Stimulated activated CD4-positive, alpha-beta T cell treated with anti-CD3 and anti-CD28 coated beads, TNF-alpha, amount 100 ng/mL, for 24 hours (primary cell): ENCODE measurements around the gene TEX44.
A peak's percentile ranks its signal among the peaks of the same experiment; 100 is the strongest.
"Not testable (repeated sequence)": the region's sequence is repeated elsewhere in the genome, so short reads cannot be mapped to it uniquely, and the experiment has no call there.

Source experiments
- DNase-seq, 3 experiments: peaks; one replicate each; pipeline ENCODE4 v3.0.0-alpha.2; 2020; ENCODE audit warnings: low read depth in 3 of 3

Gene TEX44

DNA sequence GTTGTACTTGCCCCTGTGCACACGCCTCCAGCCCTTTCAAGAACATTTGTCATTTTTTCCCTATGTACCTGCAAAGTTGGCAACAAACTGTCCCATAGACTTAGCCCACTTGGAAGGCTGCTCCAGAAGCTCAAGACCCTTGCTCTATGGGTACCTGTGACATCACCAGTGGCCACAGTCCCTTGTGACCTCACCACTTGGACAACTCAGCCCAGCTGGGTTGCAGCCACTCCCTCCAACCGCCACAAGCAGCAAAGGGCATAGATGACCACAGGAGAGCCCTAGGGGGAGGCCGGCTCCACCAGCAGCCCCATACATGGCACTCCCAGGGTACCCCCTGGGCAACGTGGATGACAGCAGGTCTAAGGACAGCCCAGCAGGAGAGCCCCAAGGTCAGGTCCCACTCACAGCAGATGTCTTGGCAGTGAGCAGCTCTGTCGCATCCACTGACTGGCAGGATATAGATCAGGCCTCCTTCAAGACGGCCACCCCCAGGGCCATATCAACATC lies at the start of gene TEX44:
Gene TEX44, plus strand, starts transcription at position 229 of the 510 bp plus-strand sequence. Its CDS starts 88 bp downstream, at position 317.
- DNase-seq: no peak

DNA sequence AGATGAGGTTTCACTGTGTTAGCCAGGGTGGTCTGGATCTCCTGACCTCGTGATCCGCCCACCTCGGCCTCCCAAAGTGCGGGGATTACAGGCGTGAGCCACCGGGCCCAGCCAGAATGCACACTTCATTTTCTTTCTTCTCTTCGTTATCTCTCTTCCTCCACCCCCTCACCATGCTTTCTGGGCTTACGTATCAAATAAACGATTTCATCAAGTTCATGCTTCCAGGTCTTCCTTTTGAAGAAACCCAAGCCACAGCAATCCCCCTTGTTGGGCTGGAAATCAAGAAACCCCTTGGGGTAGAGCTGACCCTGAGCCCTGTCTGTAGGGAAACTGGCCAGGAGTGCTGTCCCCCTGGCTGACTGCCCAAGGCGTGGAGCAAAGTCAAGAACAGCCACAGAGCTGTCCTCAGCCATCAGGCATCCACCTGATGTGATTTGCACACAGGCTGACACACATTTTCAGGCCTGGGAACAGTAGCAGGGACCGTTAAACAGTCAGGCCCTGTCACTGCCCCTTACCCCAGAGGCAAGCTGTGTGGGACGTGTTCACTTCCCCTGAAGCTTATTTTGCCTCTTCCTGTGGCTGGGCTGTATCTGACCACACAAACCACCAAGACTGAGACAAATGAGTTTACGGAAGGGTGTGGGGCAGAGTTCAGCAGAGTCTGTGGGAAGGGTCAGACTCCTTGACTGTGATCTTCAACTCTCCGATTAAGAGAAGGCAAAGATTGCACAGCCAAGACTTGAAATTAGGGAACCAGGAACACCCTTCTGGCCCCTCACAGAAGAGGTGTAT lies 47.4 kb upstream of the TEX44 start:
- DNase-seq: peak in 2 of 3 experiments; percentile 35 to 61

DNA sequence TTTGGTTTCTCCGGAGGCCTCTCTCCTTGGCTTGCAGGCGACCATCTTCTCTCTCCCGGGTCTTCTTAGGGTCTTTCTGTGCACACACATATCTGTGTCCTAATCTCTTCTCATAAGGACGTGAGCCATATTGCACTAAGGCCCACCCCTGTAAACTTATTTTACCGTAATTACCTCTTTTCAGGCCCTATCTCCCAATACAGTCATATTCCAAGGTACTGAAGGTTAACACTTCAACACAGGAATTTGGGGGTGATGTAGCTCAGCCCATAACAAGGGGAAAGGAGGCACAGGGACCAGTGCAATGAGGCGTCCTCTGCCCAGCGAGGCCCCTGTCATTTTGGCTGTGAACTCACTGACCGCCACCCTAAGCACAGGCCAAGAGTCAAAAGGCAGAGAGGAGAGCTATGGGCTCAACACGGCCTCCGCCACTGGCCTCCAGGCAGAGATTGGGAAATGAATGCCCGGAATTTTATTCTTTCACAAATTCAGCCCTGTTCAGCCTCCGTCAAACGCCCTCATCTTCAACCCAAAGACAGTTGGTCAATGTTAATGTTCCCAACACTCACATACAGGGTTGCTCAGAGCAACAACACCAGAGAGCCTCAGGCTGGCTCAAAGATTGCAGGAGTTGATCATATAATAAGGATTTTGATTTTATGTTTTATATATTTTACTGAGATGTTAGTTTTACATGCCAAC lies 46.5 kb upstream of the TEX44 start:
- DNase-seq: no peak

- no peak for DNase-seq
These were observed 45.2 kb upstream of the TEX44 start for GRCh38 chr2:231547315-231548110.

DNA sequence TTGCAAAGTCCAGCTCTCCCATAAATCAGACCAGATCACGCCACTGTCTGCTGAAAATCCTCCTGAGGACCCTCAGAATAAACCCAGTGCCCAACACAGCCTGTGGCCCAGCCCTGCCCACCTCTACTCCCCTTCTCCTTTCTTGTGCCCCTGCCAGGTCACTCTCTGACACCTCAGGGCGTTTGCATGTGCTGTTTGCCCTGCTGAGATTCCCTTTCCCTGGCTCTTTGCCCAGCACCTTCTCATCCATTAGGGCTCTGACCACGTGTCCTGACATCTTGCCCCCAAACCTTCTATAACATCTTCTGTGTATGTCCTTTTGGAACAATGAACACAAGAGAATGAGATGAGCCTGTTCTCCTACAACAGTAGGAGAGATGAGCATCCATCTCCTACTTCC lies 43.9 kb upstream of the TEX44 start:
- DNase-seq: no peak

DNA sequence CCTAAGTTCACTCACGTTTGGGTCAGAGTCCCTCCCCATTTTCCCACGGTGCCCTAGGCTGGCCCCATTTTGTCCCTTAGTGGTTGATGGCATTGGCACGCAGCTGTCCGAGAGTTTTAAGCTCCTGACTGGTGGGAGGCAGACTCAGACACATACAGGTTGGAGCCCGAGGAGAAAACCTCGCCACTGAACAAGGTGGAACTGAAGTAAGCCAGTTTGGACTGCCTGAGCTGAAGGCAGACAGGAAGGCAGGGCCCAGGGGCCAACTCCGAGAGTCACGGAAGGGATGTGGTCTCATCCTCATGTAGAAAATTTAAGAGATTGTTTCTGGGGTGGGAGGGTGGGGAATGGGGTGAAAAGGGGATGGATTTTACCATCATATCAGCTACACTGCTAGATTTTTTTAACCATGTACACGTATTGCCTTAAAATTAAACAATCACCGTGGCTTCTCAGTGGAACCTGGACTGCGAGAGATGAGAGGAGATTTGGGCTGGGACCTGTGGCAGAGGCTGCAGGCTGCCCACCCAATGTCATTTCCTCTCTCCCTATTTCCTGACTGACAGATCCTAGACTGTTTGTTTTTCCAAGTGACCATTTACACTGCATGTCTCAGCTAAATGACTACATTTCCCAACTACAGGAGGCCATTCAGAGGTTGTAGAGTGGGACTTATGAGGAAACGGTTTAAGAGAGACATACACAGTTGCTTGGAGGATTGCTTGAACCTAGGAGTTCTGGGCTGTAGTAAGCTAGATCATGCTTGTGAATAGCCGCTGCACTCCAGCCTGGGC lies 43.0 kb upstream of the TEX44 start:
- no peak for DNase-seq

DNA sequence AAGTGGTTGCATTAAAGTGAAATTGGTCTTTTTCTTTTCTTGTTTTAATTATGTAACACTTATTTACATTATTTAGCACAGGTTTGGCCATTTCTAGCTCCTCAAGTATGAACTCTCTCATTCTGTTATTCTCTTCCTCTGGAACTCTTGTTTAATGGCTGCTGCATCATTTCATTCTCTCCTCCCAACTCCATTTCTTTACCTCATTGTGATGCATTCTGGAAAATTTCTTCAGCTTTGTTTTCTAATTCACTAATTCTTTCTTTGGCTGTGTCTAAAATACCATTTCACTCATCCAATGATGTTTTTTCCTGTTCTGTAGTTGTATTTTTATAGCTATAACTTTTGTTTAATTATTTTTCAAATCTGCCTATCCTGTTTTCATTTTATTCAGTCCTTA lies 39.9 kb upstream of the TEX44 start:
- no peak for DNase-seq

- DNase-seq: no peak
These were observed 38.3 kb upstream of the TEX44 start for GRCh38 chr2:231554327-231554726.

- DNase-seq: no peak
These were observed 37.7 kb upstream of the TEX44 start for GRCh38 chr2:231554748-231555545.

DNA sequence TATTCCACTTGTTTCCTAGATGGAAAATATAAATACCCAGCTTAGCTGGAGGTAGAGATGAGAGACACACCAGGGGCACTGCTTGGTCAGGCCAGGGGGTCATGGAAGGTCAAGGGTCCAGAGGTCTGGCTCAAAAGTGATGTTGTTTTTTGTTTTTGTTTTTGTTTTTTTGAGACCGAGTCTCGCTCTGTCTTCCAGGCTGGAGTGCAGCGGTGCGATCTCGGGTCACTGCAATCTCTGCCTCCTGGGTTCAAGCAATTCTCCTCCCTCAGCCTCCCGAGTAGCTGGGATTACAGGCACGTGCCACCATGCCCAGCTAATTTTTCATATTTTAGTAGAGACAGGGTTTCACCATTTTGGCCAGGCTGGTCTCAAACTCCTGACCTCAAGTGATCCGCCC lies 36.2 kb upstream of the TEX44 start:
- DNase-seq: not testable (repeated sequence)

GRCh38 chr2:231556981-231557380 lies 35.7 kb upstream of the TEX44 start:
- no peak for DNase-seq

DNA sequence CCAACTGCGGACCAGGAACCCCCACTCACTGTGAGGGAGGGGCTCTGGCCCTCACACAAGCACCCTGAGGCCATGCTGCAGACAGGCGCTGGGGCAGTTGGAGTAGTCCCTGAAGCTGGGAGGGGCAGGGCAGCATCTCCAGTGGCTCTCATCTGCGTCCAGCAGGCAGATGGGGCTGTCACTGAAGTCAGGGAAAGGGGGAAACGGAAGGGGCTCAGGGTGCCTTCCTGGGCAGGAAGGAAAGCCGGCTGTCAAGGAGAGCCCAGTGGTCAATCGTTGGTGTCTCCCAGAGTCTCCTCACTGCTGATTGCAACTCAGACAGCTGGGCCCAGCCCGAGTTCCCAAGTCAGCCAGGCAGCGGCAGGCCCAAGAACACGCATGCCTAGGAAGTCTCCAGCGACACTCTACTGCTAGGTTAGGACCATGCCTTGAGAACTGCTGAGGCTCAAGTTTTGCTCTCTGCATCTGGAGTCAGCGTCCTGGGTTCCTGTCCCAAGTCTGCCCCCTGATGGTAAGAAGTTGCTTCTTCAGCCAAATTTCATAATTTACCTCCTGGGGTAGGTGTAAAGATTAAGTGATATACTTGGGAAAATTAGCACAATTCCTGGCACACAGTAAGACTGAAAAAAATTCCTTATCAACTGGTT lies 35.0 kb upstream of the TEX44 start:
- peak; percentile 13 to 29 (median 23) for DNase-seq

DNA sequence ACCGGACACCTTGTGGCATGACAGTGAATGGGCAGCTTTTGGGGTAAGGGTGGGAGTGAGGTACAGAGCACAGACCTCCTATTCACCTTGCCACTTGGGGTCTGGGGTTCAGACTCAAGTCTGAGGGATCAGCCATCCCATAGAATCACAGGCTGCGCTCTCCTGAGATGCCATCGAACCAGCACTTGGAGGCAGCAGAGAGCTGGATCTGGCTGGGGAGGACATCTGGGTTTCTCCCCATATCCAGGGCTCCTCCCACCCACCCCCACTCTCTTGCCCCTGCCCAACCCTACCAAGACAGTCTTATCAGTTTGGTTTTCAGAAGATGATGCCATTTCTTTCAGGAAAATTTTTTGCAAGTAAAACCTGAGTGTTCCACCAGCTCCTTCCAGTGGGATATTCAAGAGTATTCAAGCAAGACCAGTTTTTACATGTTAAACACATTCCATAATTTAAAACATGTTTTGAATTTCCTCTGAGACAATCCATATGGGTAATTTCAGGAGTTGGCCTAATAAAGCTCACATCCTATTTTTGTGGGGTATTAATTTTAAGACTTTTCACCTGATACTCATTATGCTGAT lies 29.2 kb upstream of the TEX44 start:
- peak in 2 of 3 experiments; percentile 13 to 58 for DNase-seq

GRCh38 chr2:231565887-231566594 lies 26.6 kb upstream of the TEX44 start:
- DNase-seq: no peak

- DNase-seq: no peak
These were observed 25.5 kb upstream of the TEX44 start for GRCh38 chr2:231567159-231567558.

- DNase-seq: no peak
These were observed 24.4 kb upstream of the TEX44 start for GRCh38 chr2:231568098-231568784.

DNA sequence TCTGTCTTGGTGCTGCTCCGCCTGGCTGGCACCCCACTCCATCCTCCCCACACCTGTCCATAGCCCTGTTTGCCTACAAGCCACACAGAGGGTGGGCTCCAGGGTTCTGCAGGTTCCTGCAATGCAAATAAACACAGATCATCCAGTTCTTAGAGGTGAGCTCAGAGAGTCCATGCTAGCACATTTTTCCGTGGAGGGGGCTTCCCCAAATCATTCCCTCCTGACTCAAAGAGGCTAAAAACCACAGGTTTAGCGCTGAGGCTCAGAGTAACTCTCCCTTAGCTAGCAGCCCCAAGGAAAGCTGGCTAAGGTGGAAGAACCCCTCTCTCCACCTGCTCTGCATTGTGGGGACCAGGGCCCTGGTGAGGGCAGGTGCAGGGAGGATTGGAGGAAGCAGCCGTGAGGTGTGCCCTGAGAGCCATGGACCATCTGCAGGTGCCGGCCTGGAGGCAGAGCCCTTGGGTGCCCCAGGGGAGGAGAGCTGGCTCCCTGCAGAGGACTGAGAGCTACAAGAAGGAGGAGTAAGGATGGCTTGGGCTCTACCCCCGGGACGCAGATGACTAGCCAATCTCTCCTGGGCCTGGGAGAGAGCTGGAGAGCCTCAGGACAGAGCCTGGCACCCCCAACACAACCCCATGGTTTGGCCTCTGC lies 23.8 kb upstream of the TEX44 start:
- peak in 1 of 3 experiments; percentile 23 for DNase-seq

GRCh38 chr2:231570915-231571314 lies 21.7 kb upstream of the TEX44 start:
- DNase-seq: not testable (repeated sequence)
